ENCODE results near the gene CRISPLD2. TPM values are rescaled to one million over a fixed set of nuclear protein-coding genes. Genes with fewer than 3 reads are reported as not detected.
"Not testable (repeated sequence)": the region's sequence is repeated elsewhere in the genome, so short reads cannot be mapped to it uniquely, and the experiment has no call there.

The CRISPLD2 gene
- total RNA-seq, 3 donors from 2014 or later, result 94.7 to 386 (median 216) TPM

GRCh38 chr16:84933774-84934631, 114.2 kb downstream of the CRISPLD2 start:
- Histone ChIP-seq H3K9me3 (no peaks in the 10 kb centered on the region), H3K36me3 (no peaks in the 10 kb centered on the region), H3K4me3 (no peak overlapping the region), H3K4me1 (no peaks in the 10 kb centered on the region), H3K27ac (peak overlapping the region; percentile 25 to 50), H3K27me3 (no peaks in the 10 kb centered on the region)
- DNase-seq (ENCODE audit: low spot score in 2 of 2), result no peak
- TF ChIP-seq, protein P1, sequence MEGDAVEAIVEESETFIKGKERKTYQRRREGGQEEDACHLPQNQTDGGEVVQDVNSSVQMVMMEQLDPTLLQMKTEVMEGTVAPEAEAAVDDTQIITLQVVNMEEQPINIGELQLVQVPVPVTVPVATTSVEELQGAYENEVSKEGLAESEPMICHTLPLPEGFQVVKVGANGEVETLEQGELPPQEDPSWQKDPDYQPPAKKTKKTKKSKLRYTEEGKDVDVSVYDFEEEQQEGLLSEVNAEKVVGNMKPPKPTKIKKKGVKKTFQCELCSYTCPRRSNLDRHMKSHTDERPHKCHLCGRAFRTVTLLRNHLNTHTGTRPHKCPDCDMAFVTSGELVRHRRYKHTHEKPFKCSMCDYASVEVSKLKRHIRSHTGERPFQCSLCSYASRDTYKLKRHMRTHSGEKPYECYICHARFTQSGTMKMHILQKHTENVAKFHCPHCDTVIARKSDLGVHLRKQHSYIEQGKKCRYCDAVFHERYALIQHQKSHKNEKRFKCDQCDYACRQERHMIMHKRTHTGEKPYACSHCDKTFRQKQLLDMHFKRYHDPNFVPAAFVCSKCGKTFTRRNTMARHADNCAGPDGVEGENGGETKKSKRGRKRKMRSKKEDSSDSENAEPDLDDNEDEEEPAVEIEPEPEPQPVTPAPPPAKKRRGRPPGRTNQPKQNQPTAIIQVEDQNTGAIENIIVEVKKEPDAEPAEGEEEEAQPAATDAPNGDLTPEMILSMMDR (IDR thresholded peaks at IDR 0.05), result no peak
- intact Hi-C loops (cut with DNase I; ENCODE audit: low total_unique reads), result loop anchor here (10.0 kb wide), 1 partner anchor 439 kb away; no protein-coding TSS in a partner anchor

DNA sequence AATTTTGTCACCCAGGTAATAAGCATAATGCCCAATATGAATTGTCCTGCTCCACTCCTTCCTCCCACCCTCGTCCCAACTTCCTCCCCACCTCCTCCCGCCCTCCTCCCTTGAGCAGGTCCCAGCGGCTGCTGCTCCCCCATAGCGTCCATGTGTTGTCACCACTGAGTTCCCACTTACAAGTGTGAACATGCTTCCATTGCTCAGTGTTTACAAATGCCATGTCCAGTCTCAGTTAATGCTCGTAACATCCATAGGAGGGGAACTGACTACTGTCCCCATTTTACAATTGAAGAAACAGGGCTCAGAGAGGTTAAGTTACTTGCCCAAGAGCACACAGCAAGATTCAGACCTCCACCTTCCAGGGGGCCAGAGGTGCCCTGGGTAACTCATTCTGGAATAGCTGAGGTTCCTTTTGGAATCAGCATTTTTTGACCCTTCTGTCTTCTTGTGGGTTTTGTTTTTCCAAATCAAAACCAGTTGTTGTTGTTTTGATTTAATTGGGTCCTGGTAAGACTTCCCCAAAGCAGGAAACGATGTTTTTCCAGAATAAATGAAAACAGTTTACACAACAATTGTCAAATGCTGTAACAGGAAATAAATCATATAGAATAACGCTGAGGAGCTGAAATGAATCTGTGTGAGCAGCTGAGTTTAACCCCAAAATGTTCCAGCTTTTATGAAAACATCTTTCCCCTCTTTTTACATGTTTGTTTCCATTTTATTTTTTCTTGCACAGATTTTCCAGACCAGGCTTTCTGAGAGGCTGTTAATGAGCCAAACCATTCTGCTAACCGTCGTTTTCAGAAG, 117.6 kb downstream of the CRISPLD2 start:
- intact Hi-C loops (cut with DNase I; ENCODE audit: low total_unique reads), result loop anchor here (10.0 kb wide), 1 partner anchor 443 kb away; no protein-coding TSS in a partner anchor
- no peaks in the 10 kb centered on the region for H3K36me3 ChIP-seq
- no peaks in the 10 kb centered on the region for H3K27me3 ChIP-seq
- TF ChIP-seq POLR2A (IDR thresholded peaks at IDR 0.05) (no peak), POLR2AphosphoS5 (IDR thresholded peaks at IDR 0.05) (no peak)
- TF ChIP-seq, protein P1 (IDR thresholded peaks at IDR 0.05), result no peak
- H3K4me1 ChIP-seq, result no peaks in the 10 kb centered on the region
- DNase-seq (ENCODE audit: low spot score in 2 of 2), result no peak
- H3K27ac ChIP-seq, result peak overlapping the region in 1 of 2 donors; percentile 12
- H3K9me3 ChIP-seq, result no peaks in the 10 kb centered on the region
- H3K4me3 ChIP-seq, result no peak overlapping the region

DNA sequence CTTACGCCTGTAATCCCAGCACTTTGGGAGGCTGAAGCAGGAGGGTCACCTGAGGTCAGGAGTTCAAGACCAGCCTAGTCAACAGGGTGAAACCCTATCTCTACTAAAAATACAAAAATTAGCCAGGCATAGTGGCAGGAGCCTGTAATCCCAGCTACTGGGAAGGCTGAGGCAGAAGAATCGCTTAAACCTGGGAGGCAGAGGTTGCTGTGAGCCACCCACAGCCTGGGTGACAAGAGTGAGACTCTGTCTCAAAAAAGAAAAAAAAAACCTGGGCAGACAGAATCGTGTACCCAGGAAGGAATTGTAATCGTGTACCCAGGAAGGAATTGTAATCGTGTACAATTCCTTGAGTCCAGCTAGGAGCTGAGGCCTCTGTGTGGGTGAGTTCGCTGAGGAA, 118.8 kb downstream of the CRISPLD2 start:
- not testable (repeated sequence) for H3K4me1 ChIP-seq; H3K9me3 ChIP-seq; DNase-seq (ENCODE audit: low spot score in 2 of 2); H3K36me3 ChIP-seq; H3K27me3 ChIP-seq; H3K4me3 ChIP-seq; H3K27ac ChIP-seq
- intact Hi-C loops (cut with DNase I; ENCODE audit: low total_unique reads), result loop anchor here (10.0 kb wide), 1 partner anchor 444 kb away; no protein-coding TSS in a partner anchor

DNA sequence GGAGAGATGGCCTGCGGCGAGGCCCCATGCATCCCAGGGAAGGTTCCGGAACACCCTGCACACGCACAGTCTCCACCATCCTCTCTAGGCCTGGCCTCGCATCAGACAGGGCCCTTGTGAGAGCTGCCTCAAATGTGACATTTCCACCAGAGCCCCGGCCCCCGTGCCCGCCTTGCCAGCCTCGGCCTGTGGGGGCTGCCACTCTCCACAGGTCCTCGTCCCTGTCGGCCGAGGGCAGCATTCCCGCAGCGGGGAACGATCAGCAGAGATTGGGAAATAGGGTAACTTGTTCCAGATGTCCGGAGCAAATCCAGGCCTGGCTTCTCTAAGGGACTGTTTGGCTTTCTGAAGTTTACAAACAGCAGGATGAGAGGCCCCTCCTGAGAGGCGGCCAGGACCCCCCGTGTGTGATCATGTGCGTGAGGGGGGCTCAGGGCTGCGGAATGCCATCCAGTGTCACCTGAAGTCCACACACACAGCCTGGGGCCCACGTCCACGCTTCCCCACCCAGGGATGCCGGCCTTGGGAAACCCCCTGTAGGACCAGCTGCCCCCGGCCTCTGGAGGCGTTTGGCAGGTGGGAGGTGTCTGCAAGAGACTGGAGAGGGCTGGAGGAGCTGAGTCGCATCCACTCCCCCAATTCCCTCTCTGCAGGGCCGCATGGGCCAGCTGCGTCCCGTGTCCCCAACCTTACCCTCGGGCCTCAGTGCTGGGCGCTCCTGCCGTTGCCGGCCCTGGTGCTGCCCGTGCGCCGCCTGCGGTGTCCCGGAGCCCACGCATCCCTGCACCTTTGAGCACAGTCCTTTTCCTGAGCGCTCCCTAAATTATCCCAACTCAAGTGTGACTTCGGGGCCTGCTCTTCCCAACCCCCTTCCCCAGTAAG, 121.1 kb downstream of the CRISPLD2 start:
- peak in 1 of 3 donors; percentile 51 for TF ChIP-seq POLR2AphosphoS5 (IDR thresholded peaks at IDR 0.05)
- TF ChIP-seq, protein P1 (IDR thresholded peaks at IDR 0.05), result peak in 1 of 3 donors; percentile 33
- no peak for TF ChIP-seq POLR2A (IDR thresholded peaks at IDR 0.05)
- H3K27me3 ChIP-seq, result no peaks in the 10 kb centered on the region
- intact Hi-C loops (cut with DNase I; ENCODE audit: low total_unique reads), result no loop called here
- no peak overlapping the region for H3K4me3 ChIP-seq
- peaks cover 0 to 4% of the 10 kb centered on the region in 2 donors for H3K9me3 ChIP-seq
- no peaks in the 10 kb centered on the region for H3K36me3 ChIP-seq
- no peaks in the 10 kb centered on the region for H3K4me1 ChIP-seq
- peak overlapping the region in 1 of 2 donors; percentile 81 for H3K27ac ChIP-seq
- no peak for DNase-seq (ENCODE audit: low spot score in 2 of 2)

DNA sequence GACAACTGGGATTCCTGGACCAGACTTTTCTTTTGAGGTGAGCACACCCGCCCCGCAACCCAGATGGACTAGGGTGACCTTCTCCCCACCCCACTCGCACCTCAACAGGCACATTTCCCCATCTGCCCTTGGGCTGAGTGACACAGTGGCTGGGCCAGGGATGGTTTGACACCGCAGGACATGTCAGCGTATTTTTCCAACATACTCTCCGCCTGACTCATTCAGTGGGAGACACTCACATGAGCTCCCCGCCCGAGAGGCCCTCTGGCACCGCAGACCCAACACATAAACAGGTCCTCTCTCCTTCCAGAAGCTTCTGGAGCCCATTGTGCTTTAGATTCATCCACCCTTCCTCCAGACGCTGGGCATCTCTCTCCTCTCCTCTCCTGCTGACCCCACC, 122.1 kb downstream of the CRISPLD2 start:
- H3K27ac ChIP-seq, result no peak overlapping the region

More for the DNA sequence above, 122.1 kb downstream of the CRISPLD2 start:
- Histone ChIP-seq H3K36me3 (no peaks in the 10 kb centered on the region), H3K4me3 (no peak overlapping the region), H3K9me3 (peaks cover 0 to 4% of the 10 kb centered on the region in 2 donors), H3K4me1 (no peaks in the 10 kb centered on the region), H3K27me3 (no peaks in the 10 kb centered on the region)
- no peak for TF ChIP-seq POLR2AphosphoS5 (IDR thresholded peaks at IDR 0.05)
- TF ChIP-seq POLR2A (IDR thresholded peaks at IDR 0.05), result no peak
- TF ChIP-seq, protein P1 (IDR thresholded peaks at IDR 0.05), result no peak
- no peak for DNase-seq (ENCODE audit: low spot score in 2 of 2)
- intact Hi-C loops (cut with DNase I; ENCODE audit: low total_unique reads), result no loop called here
